Measurements from ENCODE around the gene CRAT. TPM values are rescaled to one million over a fixed set of nuclear protein-coding genes. Genes with fewer than 3 reads are reported as not detected.
"Not testable (repeated sequence)": the region's sequence is repeated elsewhere in the genome, so short reads cannot be mapped to it uniquely, and the experiment has no call there.

Gene CRAT
- total RNA-seq, 2 donors from 2014 or later, result 17.2 to 17.5 TPM

GRCh38 chr9:129130791-129131190 is 20.2 kb upstream of the CRAT start:
- Histone ChIP-seq H3K4me3 (ENCODE audit: low read length) (no peak overlapping the region), H3K27ac (ENCODE audit: low read depth, low read length) (no peak overlapping the region), H3K9me3 (ENCODE audit: control insufficient read depth, low read length) (no peaks in the 10 kb centered on the region), H3K27me3 (ENCODE audit: control insufficient read depth, insufficient read depth, low read length, poor library complexity, severe bottlenecking) (no peaks in the 10 kb centered on the region), H3K36me3 (ENCODE audit: control insufficient read depth, insufficient read depth, low read length) (peaks cover 62% of the 10 kb centered on the region), H3K9ac (ENCODE audit: extremely low read depth, low read length, poor library complexity, severe bottlenecking) (no peak overlapping the region), H3K4me1 (ENCODE audit: control insufficient read depth, insufficient read depth, low read length) (no peaks in the 10 kb centered on the region)
- WGBS, 2 experiments (ENCODE audit: insufficient coverage in 1 of 2, insufficient read length in 1 of 2), result 50 to 64% methylated on average over 2 to 3 of the region's 3 CpGs
- Mint-ChIP-seq H3K9me3 (no peaks in the 10 kb centered on the region), H3K27me3 (ENCODE audit: insufficient read depth) (no peaks in the 10 kb centered on the region), H3K27ac (no peak overlapping the region), H3K36me3 (ENCODE audit: low read depth) (peaks cover 60% of the 10 kb centered on the region), H3K4me3 (no peak overlapping the region), H3K4me1 (peaks cover 15% of the 10 kb centered on the region)
- no peak for DNase-seq
- TF ChIP-seq CTCF (conservative IDR thresholded peaks at IDR 0.05), result no peak

- WGBS, 2 experiments (ENCODE audit: insufficient coverage in 1 of 2, insufficient read length in 1 of 2), result 90 to 93% methylated on average over 6 to 7 of the region's 7 CpGs
- Mint-ChIP-seq H3K4me1 (peaks cover 15% of the 10 kb centered on the region), H3K36me3 (ENCODE audit: low read depth) (peaks cover 61% of the 10 kb centered on the region)
Observed at GRCh38 chr9:129130271-129130670, 19.7 kb upstream of the CRAT start.

GRCh38 chr9:129128689-129129088 is 18.1 kb upstream of the CRAT start:
- H3K27me3 Mint-ChIP-seq (ENCODE audit: insufficient read depth), result no peaks in the 10 kb centered on the region

More at GRCh38 chr9:129130271-129130670, 19.7 kb upstream of the CRAT start:
- not testable (repeated sequence) for H3K9me3 ChIP-seq (ENCODE audit: control insufficient read depth, low read length); H3K27ac Mint-ChIP-seq; H3K9me3 Mint-ChIP-seq; H3K4me3 ChIP-seq (ENCODE audit: low read length); DNase-seq; H3K9ac ChIP-seq (ENCODE audit: extremely low read depth, low read length, poor library complexity, severe bottlenecking); H3K27me3 Mint-ChIP-seq (ENCODE audit: insufficient read depth); H3K27me3 ChIP-seq (ENCODE audit: control insufficient read depth, insufficient read depth, low read length, poor library complexity, severe bottlenecking); H3K4me3 Mint-ChIP-seq; H3K4me1 ChIP-seq (ENCODE audit: control insufficient read depth, insufficient read depth, low read length); H3K27ac ChIP-seq (ENCODE audit: low read depth, low read length)
- H3K36me3 ChIP-seq (ENCODE audit: control insufficient read depth, insufficient read depth, low read length), result peaks cover 62% of the 10 kb centered on the region

More at GRCh38 chr9:129128689-129129088, 18.1 kb upstream of the CRAT start:
- TF ChIP-seq CTCF (conservative IDR thresholded peaks at IDR 0.05), result no peak
- Histone ChIP-seq H3K9me3 (ENCODE audit: control insufficient read depth, low read length) (no peaks in the 10 kb centered on the region), H3K27me3 (ENCODE audit: control insufficient read depth, insufficient read depth, low read length, poor library complexity, severe bottlenecking) (no peaks in the 10 kb centered on the region), H3K27ac (ENCODE audit: low read depth, low read length) (no peak overlapping the region), H3K4me1 (ENCODE audit: control insufficient read depth, insufficient read depth, low read length) (no peaks in the 10 kb centered on the region), H3K9ac (ENCODE audit: extremely low read depth, low read length, poor library complexity, severe bottlenecking) (no peak overlapping the region), H3K4me3 (ENCODE audit: low read length) (no peak overlapping the region), H3K36me3 (ENCODE audit: control insufficient read depth, insufficient read depth, low read length) (peaks cover 61% of the 10 kb centered on the region)
- DNase-seq, result no peak
- H3K4me3 Mint-ChIP-seq, result no peak overlapping the region
- no peaks in the 10 kb centered on the region for H3K9me3 Mint-ChIP-seq
- 94 to 98% methylated on average over 4 to 5 of the region's 5 CpGs for WGBS, 2 experiments (ENCODE audit: insufficient coverage in 1 of 2, insufficient read length in 1 of 2)
- peaks cover 15% of the 10 kb centered on the region for H3K4me1 Mint-ChIP-seq
- H3K27ac Mint-ChIP-seq, result no peak overlapping the region
- peaks cover 57% of the 10 kb centered on the region for H3K36me3 Mint-ChIP-seq (ENCODE audit: low read depth)
